OCI-LY3 (cell line): ENCODE results near the gene SEMA5A.

Experiments
- H2AFZ ChIP-seq: fragments of 200-600, 300-600 bp; shearing (Covaris generic); 2 replicates; pipeline ENCODE4 v1.6.0; 2014; ENCODE audit warnings: antibody characterized with exemption, low read depth, low read length
- H3K27ac ChIP-seq: fragments of 200-600, 300-600 bp; sonication (generic); 2 replicates; pipeline ENCODE4 v1.5.1; 2014; ENCODE audit warnings: mild to moderate bottlenecking, low read length, moderate library complexity, mixed read lengths
- H3K27me3 ChIP-seq: fragments of 200-600, 300-600 bp; sonication (generic); 2 replicates; pipeline ENCODE4 v1.6.1; 2014; ENCODE audit warnings: low read depth, low read length, mixed read lengths
- H3K36me3 ChIP-seq: fragments of 200-600, 300-600 bp; sonication (generic); replicated peaks from 2 replicates; pipeline ENCODE3; 2014; ENCODE audit warnings: low read depth, low read length, mixed read lengths
- H3K4me1 ChIP-seq: fragments of 300-600, 200-600 bp; sonication (generic); 2 replicates; pipeline ENCODE4 v1.6.1; 2014; ENCODE audit warnings: low read length, mixed read lengths
- H3K4me2 ChIP-seq: fragments of 200-600, 300-600 bp; sonication (generic); 2 replicates; pipeline ENCODE4 v1.6.1; 2014; ENCODE audit warnings: low read length, mixed read lengths
- H3K4me3 ChIP-seq: fragments of 300-600, 200-600 bp; sonication (generic); 2 replicates; pipeline ENCODE4 v1.5.1; 2014; ENCODE audit warnings: antibody characterized with exemption, mild to moderate bottlenecking, low read length, moderate library complexity
- H3K79me2 ChIP-seq: fragments of 300-600, 200-600 bp; shearing (Covaris generic); 2 replicates; pipeline ENCODE4 v1.6.1; 2014; ENCODE audit warnings: mild to moderate bottlenecking, low read length, mixed read lengths
- H3K9ac ChIP-seq: fragments of 300-600, 200-600 bp; shearing (Covaris generic); 2 replicates; pipeline ENCODE4 v1.6.0; 2014; ENCODE audit warnings: mild to moderate bottlenecking, low read length, moderate library complexity
- H3K9me3 ChIP-seq: fragments of 200-600, 300-600 bp; shearing (Covaris generic); 2 replicates; pipeline ENCODE4 v1.6.1; 2014; ENCODE audit warnings: low read length, mixed read lengths; ENCODE audit not compliant: insufficient read depth
- H4K20me1 ChIP-seq: fragments of 200-600, 300-600 bp; sonication (generic); 2 replicates; pipeline ENCODE4 v1.6.1; 2016; ENCODE audit warnings: low read length, mixed read lengths; ENCODE audit not compliant: insufficient read depth
- CTCF ChIP-seq: fragments of 200-600, 300-600 bp; sonication (generic); IDR thresholded peaks from 2 replicates; pipeline ENCODE4 v1.5.1; 2014; ENCODE audit warnings: antibody characterized with exemption, low read length, low read depth
- EZH2phosphoT487 ChIP-seq: fragments of 200-600 bp; shearing (Covaris generic); IDR thresholded peaks from 2 replicates; pipeline ENCODE4 v1.6.1; 2018; ENCODE audit warnings: antibody characterized with exemption, mixed run types, low read depth

The SEMA5A gene

GRCh38 chr5:9483779-9484178 lies 62.1 kb downstream of the SEMA5A start:
- Histone ChIP-seq H3K4me3 (no peak overlapping the region), H3K4me1 (no peaks in the 10 kb centered on the region)

GRCh38 chr5:9483243-9483642 lies 62.6 kb downstream of the SEMA5A start:
- H3K9me3 ChIP-seq = no peaks in the 10 kb centered on the region
- no peak overlapping the region for H3K9ac ChIP-seq
- no peaks in the 10 kb centered on the region for H3K36me3 ChIP-seq
- no peak overlapping the region for H3K27ac ChIP-seq
- no peaks in the 10 kb centered on the region for H4K20me1 ChIP-seq
- no peaks in the 10 kb centered on the region for H3K79me2 ChIP-seq
- H3K4me1 ChIP-seq = no peaks in the 10 kb centered on the region
- no peak for TF ChIP-seq CTCF
- no peak for TF ChIP-seq EZH2phosphoT487
- no peak overlapping the region for H3K4me3 ChIP-seq
- H3K27me3 ChIP-seq = no peaks in the 10 kb centered on the region
- no peak overlapping the region for H2AFZ ChIP-seq
- H3K4me2 ChIP-seq = no peak overlapping the region

More at GRCh38 chr5:9483779-9484178, 62.1 kb downstream of the SEMA5A start:
- TF ChIP-seq EZH2phosphoT487 = no peak
- no peak for TF ChIP-seq CTCF
- Histone ChIP-seq H3K36me3 (no peaks in the 10 kb centered on the region), H4K20me1 (no peaks in the 10 kb centered on the region), H3K4me2 (no peak overlapping the region), H3K9me3 (no peaks in the 10 kb centered on the region), H3K79me2 (no peaks in the 10 kb centered on the region), H3K9ac (no peak overlapping the region), H3K27ac (no peak overlapping the region), H3K27me3 (no peaks in the 10 kb centered on the region), H2AFZ (no peak overlapping the region)

- no peak overlapping the region for H3K4me3 ChIP-seq
- H3K36me3 ChIP-seq = no peaks in the 10 kb centered on the region
- no peak overlapping the region for H3K27ac ChIP-seq
- no peaks in the 10 kb centered on the region for H4K20me1 ChIP-seq
- no peak for TF ChIP-seq CTCF
- H2AFZ ChIP-seq = no peak overlapping the region
- no peak overlapping the region for H3K9ac ChIP-seq
- no peaks in the 10 kb centered on the region for H3K9me3 ChIP-seq
- H3K79me2 ChIP-seq = no peaks in the 10 kb centered on the region
- no peaks in the 10 kb centered on the region for H3K4me1 ChIP-seq
- H3K27me3 ChIP-seq = no peaks in the 10 kb centered on the region
- no peak overlapping the region for H3K4me2 ChIP-seq
Measured at GRCh38 chr5:9482381-9482780, 63.5 kb downstream of the SEMA5A start.

- H3K4me1 ChIP-seq = no peaks in the 10 kb centered on the region
- no peak overlapping the region for H3K4me3 ChIP-seq
- no peaks in the 10 kb centered on the region for H4K20me1 ChIP-seq
- no peaks in the 10 kb centered on the region for H3K36me3 ChIP-seq
- no peak overlapping the region for H3K27ac ChIP-seq
- H3K9ac ChIP-seq = no peak overlapping the region
- no peak overlapping the region for H3K4me2 ChIP-seq
- no peak overlapping the region for H2AFZ ChIP-seq
- no peaks in the 10 kb centered on the region for H3K79me2 ChIP-seq
- TF ChIP-seq EZH2phosphoT487 = no peak
- TF ChIP-seq CTCF = no peak
- no peaks in the 10 kb centered on the region for H3K9me3 ChIP-seq
- no peaks in the 10 kb centered on the region for H3K27me3 ChIP-seq
Measured at GRCh38 chr5:9480499-9480898, 65.4 kb downstream of the SEMA5A start.
